NCI-H1436 (cell line): ENCODE measurements around the gene LRTM2.
"Not testable (repeated sequence)": the region's sequence is repeated elsewhere in the genome, so short reads cannot be mapped to it uniquely, and the experiment has no call there.

Experiments
- DNase-seq: peaks from one replicate; lab custom pipeline; 2025; lab: John Stamatoyannopoulos, UW

Gene LRTM2

DNA sequence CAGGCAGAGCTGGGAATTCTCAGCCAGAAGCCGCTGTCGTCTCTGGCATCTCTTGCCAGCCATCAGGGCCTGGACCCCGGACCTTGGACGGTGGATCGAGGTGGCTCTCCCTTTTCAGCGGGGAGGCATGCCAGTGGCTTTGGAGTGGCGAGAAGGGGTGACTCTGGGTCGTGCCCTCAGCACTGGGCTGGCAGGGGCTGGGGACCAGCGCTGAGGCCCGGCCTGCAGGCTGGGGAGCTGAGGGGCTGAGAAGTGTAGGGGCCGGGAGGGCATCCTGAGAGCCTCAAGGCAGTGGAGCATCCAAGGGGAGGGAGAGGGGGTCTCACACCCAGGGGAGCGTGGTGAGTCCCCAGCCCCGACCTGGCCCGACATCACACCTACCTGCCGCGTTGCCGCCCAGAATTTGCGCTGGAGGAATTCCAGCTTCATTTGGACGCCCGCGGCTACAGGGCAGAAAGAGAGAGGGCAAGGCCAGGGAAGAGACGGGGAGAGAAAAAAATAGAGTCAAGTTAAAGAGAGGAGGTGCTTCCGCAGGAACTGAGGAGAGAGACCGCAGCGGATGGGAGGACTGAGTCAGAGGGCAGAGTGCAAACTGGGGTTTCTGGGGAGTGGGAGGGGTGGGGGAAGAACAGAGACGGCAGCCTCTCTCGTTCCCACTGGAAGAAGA lies 9.0 kb upstream of the LRTM2 start:
- DNase-seq = no peak

DNA sequence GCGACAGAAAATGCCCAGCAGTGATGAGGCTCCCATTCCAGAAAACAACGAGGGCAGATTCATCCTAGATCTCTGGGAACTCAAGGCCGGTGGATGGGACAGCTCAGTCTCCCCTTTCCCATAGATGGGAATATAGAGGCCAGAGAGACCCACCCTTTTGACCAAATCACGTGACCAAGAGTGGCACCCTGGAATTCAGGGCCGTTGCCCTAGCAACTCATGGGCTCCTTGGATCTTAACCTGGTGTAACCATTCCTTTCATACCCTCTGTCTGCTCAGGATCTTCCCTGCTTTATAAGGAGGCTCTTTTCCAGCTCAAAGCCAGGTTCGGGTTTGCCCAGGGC lies 8.4 kb upstream of the LRTM2 start:
- DNase-seq = no peak

DNA sequence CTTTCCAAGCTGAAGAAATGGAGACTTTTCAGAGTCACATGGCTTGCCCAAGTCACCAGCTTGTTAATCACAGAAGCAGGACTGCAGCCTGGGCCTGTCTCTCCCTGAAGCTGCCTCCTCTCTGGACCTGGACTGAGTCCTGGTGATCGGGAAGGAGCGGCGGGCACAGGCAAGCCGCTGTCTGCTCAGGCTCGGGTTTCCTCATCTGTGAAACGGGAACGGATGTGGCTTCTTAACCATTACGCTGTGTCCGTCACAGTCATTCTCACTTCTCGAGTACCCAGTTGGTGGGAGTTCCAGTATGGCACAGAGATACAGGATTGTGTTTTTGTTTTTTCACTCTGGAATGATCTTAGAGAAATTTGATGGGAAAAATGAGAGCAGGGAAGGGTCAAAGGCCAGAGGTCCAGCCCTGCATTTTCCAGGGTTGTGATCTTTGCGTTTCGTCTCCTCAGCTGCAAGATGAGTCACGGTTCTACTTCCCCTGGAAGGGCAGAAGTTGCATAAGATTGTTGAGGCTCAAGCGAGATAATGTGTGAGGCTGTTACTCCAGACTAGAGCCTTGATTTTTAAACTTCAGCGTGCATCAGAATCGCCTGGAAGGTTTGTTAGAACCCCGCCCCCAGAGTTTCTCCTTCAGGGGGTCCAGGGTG lies 7.6 kb upstream of the LRTM2 start:
- no peak for DNase-seq

DNA sequence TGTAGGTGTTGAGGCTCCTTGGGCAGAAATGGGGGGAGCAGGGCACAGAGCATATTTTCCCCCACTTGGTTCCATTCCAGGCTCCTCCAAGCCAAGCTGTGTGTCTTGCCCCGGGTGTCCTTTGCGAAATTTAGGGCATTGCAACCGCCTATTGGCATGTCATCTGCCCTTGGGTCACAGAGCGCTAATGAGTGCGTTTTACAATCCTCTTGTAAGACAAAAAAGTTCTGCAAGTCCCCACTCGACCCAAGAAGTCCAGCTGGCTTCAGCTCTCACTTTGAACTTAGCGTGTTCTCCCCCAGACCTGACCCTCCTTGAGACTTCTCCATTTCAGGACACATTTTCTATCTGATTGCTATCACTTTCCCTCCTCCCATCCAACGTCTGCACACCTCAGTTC lies 6.1 kb upstream of the LRTM2 start:
- DNase-seq = no peak

DNA sequence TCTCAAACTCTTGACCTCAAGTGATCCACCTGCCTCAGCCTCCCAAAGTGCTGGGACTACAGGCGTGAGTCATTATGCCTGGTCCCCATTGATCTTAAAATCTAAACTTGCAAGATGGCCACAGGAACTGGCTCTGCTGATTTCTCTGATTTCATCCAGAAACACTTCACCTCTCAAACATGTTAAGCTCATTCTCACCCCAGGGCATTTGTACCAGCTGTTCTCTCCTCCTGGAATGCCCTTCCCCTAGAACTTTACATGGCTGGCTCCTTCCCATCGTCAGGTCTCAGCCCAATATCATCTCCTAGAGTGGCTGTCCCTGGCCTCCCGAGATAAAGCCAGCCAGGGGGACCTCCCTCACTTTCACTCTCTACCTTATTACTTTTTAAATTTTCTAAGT lies 5.3 kb upstream of the LRTM2 start:
- no peak for DNase-seq

DNA sequence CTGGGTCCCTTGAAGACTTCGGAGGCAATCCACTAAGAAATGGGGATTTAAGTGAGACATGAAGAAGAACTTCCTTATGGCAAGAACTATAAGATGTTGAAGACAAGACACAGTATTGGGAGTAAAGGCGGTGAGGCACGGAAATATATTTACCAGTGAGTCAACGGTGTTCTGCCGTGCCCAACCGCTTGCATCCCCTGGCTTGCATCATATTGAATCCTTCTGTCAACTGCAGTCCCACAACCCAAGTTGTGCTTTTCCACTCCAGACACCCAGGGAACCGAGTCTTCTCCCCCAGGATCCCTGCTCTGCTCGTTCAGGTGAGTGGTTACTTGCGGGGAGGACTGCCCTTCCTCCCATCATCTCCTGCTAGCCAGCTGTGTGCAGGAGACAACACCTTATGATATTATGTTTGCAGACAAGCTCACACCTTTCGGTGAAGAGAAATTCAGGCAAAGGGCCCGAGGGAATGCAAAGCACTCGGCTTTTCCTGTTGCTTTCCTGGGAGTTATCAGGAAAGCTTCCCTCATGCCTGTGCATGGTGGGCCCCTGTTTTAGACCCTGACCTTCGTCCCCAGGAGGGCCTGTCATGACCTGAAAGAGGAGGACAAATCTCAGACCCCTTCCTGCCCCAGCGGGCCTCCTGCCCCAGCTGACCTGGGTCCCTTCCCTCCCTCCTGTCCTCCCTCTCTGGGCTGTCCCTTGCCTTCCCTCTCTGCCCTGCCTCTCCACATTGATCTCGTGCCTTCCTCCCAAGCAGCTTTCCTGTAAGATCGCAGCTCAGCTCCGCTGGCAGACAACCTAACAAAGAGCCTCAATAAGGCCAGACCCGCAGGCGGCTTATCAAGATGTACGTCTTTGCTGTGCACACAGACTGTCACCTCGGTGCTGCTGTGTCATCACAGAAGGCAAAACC lies 4.3 kb upstream of the LRTM2 start:
- no peak for DNase-seq

DNA sequence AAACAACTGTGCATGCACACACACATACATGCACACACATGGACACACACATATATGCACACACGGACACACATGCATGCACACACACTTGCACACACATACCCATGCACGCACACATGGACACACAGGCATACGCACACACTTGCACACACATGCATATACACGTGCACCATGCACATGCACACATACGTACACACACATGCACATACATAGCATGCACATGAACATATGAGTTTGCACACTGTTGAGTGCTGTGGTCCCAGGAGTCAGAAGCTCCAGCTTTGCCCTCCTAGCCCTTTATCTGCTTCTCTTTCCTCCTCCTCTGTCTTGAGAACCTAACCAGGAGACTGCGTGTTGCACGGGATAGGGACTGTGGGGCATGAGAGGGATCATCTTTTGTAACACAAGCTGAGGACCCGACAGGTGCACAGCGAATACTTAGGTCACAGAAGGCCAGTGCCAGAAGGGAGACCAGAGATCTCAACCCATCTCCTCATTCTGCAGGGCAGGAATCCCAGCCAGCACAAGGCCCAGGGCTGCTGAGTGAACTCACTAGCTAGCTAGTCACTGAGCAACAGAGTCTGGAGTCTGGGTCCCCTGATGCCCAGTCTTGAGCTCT lies 3.5 kb upstream of the LRTM2 start:
- no peak for DNase-seq

DNA sequence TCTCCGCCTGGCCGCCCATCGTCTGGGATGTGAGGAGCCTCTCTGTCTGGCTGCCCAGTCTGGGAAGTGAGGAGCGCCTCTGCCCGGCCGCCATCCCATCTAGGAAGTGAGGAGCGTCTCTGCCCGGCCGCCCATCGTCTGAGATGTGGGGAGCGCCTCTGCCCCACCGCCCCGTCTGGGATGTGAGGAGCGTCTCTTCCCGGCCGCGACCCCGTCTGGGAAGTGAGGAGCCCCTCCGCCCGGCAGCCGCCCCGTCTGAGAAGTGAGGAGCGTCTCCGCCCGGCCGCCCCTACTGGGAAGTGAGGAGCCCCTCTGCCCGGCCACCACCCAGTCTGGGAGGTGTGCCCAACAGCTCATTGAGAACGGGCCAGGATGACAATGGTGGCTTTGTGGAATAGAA lies 2.4 kb upstream of the LRTM2 start:
- not testable (repeated sequence) for DNase-seq

DNA sequence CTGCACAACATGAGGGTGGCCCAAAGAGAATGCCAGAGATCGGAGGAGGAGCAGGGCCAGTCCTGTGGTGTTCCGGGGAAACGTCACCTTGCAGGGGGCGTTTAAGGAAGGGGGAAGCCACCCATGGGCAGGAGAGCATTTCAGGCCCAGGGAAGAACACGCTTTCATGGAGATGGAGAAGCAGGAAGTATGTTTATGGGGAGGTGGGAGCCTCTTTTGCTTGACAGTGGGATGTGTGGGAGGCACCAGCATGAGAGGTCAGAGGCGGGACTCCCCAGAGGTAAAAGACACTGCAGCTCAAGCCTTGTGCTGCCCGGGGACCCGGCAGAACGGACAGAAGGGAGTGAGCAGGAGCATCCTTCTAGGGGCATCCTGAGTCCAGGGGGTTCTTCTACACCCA lies 1.3 kb upstream of the LRTM2 start:
- DNase-seq = no peak

DNA sequence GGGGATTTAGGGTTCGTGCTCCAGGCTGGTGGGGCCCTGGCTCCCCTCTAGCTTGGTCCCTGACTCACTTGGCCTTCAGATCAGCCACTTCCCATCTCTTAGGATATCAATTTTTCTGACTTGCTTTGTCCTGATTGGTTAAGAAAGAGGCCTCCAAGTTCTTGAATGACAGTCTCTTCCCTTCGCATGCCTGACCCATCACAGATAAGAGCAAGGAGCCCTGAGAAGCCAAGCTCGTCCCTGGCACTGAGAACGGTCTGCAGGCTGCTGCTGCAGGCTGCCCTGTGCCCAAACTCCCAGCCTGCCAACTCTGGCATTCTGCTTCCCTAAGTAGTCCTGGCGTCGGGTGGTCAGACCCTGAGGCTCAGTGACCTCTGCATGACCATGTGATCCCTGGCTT lies 794 bp upstream of the LRTM2 start:
- no peak for DNase-seq

DNA sequence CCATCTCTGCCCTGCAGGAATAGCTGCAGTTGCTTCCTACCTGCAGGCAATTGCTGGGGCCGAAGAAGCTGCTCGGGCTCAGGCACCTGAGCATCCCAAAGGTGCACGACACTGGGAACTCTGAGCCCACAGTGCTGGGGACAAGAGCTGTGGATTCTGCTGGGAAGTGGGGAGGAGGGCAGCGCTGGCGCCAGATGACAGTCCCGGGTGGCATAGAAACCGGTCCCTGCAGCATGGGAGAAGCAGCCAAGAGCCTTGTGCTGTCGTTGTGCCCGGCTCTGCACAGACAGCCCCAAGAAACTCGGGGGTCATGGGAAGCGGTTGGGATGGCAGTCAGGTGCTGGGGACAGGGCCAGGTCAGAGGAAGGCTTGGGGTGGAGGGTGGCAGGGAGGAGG lies 529 bp downstream of the LRTM2 start:
- DNase-seq = no peak

DNA sequence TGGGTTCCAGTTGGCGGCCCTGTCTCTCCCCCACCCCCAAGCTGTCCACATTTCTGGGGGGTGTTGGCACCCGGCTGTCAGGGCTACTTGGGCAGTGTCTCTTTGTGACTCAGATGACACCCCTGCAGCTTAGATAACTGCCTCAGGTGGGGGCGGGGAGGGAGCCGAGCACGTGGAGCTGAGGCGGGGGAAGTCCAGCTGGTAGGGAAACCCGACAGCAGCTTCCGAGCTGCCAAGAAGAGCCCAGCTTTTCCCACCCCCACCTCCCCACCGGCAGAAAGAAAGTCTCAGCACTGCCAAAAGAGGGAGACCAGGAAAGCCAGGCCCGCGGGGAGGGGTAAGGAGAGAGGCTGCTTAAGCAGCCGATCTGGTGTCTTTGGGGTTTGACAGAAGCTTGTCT lies 1.4 kb downstream of the LRTM2 start:
- DNase-seq = no peak

DNA sequence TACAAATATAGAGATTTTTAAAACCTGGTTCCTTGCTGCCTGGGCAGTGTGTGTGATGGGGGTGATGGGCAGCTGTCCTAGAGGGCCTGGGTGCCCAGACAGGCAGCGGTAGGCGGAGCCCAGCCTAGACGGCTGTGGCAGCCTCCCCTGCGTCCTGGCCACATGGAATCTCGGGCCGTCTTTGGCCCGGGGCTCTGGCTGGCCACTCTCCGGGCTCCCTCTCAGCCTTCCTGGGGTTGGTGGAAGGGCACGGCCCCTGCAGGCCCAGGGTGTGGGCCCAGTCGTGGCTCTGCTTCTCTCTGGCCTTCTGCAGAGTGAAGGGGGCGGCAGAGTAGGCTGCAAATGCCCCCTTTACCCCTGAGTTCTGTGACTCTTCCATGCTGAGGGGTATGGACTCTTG lies 2.3 kb downstream of the LRTM2 start:
- no peak for DNase-seq

DNA sequence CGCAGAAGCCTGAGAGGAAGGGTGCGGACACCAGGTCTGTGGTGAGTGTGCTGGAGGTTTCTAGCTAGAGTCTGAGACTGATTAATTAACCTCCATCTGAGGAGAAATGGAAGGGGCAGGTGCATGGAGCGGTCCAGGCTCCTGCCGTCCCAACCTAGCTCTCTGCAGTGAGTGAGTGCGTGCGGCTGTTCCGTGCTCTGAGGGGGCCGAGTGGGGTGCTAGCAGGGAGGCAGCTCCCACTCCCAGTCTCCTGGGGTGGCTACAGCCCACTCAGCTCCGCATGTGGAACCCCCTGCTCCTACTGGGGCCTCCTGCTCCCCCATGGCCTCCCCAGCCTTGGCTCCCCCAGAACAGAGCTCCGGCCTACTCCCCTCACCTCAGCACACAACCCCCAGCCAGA lies 2.9 kb downstream of the LRTM2 start:
- DNase-seq = no peak

DNA sequence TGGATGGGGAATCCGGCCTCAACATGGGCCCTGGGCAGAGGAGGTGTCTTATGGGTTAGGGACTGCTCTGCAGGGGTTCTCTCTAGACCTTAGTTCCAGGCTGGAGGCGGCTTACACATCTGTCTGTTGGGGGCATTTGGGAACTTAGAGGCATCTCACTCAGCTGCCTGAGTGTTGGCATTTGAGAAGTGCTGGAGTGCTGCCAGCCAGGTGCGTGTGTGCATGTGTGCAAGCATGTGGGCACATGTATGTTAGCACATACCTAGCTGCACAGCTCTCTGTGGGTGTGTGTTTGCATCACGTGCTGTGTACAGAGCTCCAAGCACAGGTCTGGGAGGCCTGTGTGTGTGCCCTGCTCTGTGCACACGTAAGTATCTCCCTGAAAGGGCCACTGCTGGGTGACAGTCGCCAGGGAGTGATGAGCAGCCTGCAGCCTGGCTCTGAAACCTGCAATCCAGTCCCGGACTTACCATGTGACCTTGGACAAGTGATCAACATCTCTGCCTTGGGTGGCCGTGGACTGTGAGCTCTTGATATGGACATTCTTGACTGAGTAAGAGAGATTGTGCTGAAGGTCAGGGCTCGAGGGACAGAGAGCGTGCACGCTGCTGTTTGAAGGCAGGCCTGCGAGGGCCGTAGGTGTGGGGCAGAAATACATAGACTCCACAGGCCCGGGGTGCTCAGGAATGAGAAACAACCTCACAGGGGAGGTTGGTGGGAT lies 5.2 kb downstream of the LRTM2 start:
- no peak for DNase-seq

DNA sequence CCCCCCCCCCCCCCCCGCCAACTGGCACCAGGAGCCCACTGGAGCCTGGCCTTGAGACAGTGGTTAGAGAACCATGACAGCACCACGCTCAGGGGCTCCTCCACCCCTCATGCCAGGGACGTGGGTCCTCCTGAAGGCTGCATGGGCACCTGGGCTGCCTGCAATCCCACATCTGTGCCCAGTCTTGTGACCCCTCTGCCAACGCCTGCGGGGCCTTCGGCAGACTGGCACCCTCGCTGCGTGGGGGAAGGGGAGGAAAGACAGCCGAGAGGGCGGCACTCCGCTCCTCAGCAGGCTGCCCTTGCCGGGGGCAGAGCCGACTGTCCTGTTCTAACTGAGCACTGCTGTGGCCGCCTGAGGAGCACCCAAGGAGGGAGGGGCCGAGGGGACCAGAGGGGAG lies 6.0 kb downstream of the LRTM2 start:
- DNase-seq = no peak

DNA sequence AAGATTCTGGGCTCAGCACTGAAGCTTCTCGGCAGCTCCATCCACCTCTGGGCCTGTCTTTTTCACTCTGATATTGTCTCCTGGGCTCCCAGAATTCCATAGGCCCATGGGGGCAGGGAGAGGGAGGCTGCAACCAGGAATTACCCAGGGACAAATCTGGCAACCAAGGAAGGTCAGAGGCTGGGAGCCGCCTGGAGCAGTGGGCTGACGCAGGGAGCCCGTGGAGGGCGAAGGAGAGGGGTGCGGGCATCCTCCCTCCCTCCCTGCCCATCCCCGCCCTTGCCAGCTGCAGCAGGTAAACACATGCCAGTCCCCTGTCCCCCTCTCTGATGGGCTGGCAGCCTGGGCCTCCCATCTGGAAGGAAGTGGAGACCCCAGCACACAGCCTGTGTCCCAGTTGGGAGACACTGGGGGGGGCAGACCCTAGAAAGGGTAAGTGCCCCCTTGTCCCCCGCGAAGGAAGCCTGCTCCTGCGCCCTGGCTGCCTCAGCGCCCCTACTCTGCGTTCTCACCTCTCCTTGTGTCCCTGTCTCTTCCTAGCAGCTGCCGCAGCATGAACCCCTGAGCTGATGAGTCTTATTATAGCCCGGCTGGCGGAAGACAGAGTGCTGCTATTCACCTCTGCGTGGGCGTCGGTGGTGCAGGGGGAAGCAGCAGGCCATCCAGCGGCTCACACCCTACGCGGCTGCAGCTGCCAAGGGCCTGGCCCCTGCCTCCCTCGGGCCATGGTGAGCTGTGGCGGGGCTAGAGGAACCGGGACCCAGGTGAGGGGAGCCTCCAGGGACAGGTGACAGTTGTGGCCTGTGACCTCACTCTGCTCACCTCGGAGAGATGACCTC lies 6.7 kb downstream of the LRTM2 start:
- no peak for DNase-seq

DNA sequence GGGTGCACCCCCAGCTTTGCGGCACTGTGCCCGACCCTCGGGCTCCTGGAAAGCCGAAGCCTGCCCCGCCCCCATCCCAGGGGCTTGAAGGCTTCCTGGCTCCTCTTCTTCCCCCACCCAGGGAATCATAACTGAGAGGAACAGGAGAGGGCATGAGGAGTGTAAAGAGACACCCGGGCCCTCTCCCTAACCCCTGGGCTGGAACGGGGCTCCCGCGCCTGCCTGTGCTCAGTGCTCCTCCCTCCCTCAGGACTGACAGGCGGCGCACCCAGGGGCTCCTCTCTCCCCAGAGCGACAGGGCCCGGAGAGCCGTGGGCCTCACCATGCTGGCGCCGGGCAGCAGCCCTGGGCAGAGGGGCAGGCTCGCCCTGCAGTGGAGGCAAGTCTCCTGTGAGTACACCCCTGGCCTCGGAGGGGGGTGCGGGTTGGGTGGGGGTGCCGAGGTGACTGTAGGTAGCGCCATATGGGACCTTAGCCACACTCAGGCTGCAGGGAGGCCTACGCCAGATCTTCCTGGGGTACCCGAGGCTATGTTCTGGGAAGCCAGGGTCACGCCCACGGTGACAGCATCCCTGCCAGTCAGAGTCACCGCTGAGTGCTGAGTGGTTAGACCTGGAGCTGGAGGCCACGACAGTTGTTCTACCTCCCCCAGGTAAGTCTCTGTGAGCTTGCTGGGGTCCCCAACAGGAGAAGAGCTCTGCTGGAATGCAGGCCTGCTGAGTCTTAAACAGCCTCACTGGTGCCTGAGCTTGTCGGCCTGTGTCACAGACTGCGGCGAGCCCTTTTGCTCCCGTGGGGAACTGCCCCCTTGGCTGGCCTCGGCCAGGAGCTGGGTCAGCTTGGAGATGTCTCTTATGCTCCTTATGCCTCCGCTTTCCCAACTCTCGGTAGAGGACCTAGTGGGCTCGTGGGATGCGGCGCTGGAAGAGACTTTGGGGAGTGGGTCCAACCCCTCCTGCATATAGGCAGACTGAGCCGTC lies 7.8 kb downstream of the LRTM2 start:
- DNase-seq = no peak

DNA sequence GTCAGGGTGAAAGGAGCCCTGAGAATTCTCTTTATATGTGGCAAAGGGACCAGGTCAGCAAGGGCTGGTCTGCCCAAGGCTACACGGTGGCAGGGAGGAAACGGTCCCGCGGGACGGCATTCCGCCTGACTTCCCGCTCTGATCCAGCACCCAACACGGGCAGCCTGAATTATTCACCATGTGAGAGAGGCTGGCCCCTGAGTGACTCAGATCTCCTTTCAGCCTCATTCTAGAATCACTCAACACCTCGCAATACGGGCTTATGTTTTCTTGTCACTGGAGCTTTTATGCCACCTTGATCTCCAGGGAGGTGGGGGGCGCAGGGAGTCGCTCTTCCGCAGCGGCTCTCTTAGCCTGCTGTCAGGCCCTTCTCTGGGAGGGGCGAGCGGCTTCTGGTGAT lies 8.5 kb downstream of the LRTM2 start:
- DNase-seq = no peak

DNA sequence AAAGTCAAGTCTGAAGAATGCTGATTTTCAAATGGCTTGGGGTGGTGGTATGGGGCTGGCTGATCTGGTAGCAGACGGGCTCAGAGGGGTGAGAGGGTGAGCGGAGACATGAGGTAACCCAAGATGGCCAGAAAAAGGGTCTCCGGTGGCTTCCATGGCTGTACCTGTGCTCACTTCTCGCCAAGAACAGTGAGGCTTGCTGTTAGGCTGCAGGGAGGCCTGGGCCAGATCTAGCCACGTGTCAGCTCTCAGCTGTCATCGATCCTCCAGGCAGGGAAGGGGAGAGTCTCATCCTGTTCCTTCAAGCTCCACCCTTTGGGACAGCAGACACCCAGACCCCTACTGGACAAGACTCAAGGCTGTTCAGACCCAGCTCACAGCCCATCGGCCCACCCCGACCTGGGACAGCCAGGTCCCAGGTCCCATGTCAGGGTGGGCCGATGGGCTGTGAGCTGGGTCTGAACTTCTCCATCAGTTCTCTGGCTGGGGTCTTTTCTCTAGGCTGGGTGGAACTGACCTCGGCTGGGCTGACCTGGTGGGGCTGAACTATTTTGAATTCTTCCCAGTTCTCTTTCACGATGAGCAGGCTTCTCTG lies 9.0 kb downstream of the LRTM2 start:
- DNase-seq = no peak
